WTC11 (cell line): ENCODE data around the gene TXNRD1.

ENCODE experiments used
- ESRRA ChIP-seq: sonication (generic); formaldehyde crosslinking; IDR thresholded peaks from 2 replicates; pipeline ENCODE4 v1.8.1; 2022; ENCODE audit warnings: mild to moderate bottlenecking, missing genetic modification reagents, borderline replicate concordance
- NFE2L1 ChIP-seq: sonication (generic); formaldehyde crosslinking; IDR thresholded peaks from 2 replicates; pipeline ENCODE4 v1.8.1; 2023; ENCODE audit warnings: missing genetic modification reagents
- NR1H2 ChIP-seq: sonication (generic); formaldehyde crosslinking; IDR thresholded peaks from 2 replicates; pipeline ENCODE4 v1.9.0; 2021; ENCODE audit warnings: mild to moderate bottlenecking, moderate library complexity, missing genetic modification reagents
- TF ChIP-seq, protein P1 (sequence below): fragments of 200-600 bp; IDR thresholded peaks from 2 replicates; pipeline ENCODE4 v1.8.0; 2022; ENCODE audit warnings: antibody characterized with exemption
- TF ChIP-seq, protein P2 (sequence below): sonication (generic); formaldehyde crosslinking; IDR thresholded peaks from 2 replicates; pipeline ENCODE4 v1.8.1; 2023; ENCODE audit warnings: mild to moderate bottlenecking, moderate library complexity, missing genetic modification reagents
- TF ChIP-seq, protein P3 (sequence below): sonication (generic); formaldehyde crosslinking; IDR thresholded peaks from 2 replicates; pipeline ENCODE4 v1.8.1; 2022; ENCODE audit warnings: low read depth, missing genetic modification reagents, borderline replicate concordance

DNA sequence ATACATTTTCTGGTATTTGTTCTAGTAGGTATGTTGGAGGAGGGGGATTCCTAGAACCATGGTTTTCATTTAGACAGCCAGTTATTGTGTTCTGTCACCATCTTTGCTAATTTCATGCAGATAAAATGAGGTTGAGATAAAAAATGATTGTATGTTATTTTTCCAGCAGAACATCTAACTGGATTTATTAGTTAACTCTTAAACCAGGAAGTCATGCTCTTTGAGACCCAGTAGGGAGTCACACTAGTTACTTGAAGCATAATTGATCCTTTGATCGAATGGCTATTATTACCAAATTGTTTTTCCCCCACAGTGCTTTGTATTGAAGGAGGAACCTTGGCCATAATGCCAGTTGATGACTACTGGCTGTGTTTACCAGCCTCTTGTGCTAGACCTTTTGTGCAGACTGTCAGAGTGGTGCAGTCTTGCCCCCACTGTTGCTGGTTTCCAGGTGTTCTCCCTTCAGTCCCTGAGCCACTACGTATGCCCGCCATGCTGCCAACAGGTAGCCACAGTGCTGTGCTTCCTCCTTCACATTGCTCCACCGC lies 93.9 kb downstream of the TXNRD1 start:
- TF ChIP-seq ESRRA (CRISPR knock-in tag) = no peak
- TF ChIP-seq, protein P1, sequence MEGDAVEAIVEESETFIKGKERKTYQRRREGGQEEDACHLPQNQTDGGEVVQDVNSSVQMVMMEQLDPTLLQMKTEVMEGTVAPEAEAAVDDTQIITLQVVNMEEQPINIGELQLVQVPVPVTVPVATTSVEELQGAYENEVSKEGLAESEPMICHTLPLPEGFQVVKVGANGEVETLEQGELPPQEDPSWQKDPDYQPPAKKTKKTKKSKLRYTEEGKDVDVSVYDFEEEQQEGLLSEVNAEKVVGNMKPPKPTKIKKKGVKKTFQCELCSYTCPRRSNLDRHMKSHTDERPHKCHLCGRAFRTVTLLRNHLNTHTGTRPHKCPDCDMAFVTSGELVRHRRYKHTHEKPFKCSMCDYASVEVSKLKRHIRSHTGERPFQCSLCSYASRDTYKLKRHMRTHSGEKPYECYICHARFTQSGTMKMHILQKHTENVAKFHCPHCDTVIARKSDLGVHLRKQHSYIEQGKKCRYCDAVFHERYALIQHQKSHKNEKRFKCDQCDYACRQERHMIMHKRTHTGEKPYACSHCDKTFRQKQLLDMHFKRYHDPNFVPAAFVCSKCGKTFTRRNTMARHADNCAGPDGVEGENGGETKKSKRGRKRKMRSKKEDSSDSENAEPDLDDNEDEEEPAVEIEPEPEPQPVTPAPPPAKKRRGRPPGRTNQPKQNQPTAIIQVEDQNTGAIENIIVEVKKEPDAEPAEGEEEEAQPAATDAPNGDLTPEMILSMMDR = no peak
- no peak for TF ChIP-seq NR1H2
- TF ChIP-seq, protein P2, sequence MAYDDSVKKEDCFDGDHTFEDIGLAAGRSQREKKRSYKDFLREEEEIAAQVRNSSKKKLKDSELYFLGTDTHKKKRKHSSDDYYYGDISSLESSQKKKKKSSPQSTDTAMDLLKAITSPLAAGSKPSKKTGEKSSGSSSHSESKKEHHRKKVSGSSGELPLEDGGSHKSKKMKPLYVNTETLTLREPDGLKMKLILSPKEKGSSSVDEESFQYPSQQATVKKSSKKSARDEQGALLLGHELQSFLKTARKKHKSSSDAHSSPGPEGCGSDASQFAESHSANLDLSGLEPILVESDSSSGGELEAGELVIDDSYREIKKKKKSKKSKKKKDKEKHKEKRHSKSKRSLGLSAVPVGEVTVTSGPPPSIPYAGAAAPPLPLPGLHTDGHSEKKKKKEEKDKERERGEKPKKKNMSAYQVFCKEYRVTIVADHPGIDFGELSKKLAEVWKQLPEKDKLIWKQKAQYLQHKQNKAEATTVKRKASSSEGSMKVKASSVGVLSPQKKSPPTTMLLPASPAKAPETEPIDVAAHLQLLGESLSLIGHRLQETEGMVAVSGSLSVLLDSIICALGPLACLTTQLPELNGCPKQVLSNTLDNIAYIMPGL (CRISPR knock-in tag) = no peak
- TF ChIP-seq NFE2L1 (CRISPR knock-in tag) = no peak
- TF ChIP-seq, protein P3, sequence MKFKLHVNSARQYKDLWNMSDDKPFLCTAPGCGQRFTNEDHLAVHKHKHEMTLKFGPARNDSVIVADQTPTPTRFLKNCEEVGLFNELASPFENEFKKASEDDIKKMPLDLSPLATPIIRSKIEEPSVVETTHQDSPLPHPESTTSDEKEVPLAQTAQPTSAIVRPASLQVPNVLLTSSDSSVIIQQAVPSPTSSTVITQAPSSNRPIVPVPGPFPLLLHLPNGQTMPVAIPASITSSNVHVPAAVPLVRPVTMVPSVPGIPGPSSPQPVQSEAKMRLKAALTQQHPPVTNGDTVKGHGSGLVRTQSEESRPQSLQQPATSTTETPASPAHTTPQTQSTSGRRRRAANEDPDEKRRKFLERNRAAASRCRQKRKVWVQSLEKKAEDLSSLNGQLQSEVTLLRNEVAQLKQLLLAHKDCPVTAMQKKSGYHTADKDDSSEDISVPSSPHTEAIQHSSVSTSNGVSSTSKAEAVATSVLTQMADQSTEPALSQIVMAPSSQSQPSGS (CRISPR knock-in tag) = no peak
